ENCODE measurements around the gene OR5M10.
"Not testable (repeated sequence)": the region's sequence is repeated elsewhere in the genome, so short reads cannot be mapped to it uniquely, and the experiment has no call there.

Gene OR5M10

GRCh38 chr11:56577621-56578020 is at the start of gene OR5M10:
Gene OR5M10, minus strand, starts transcription at chr11:56577721. Its CDS starts 0 bp downstream, at chr11:56577721.
- Histone ChIP-seq H3K27ac (no peak within 1 kb of the TSS), H3K9ac (no peak within 1 kb of the TSS), H3K4me3 (no peak within 1 kb of the TSS), H4K20me1 (no peaks in the 10 kb centered on the region), H3K9me3 (replicated peaks in 1 of 11) (no peaks in the 10 kb centered on the region), H3K36me3 (no peaks in the 10 kb centered on the region), H3K4me1 (no peaks in the 10 kb centered on the region), H3K27me3 (no peaks in the 10 kb centered on the region), H3K4me2 (no peak within 1 kb of the TSS)
- no peak for TF ChIP-seq Cebpa-rat (IDR thresholded peaks at IDR 0.05)

- Histone ChIP-seq H3K4me3 (no peak overlapping the region), H3K9me3 (replicated peaks in 1 of 11) (no peaks in the 10 kb centered on the region), H3K36me3 (no peaks in the 10 kb centered on the region), H3K9ac (no peak overlapping the region), H3K27ac (no peak overlapping the region), H3K4me2 (no peak overlapping the region), H4K20me1 (no peaks in the 10 kb centered on the region), H3K27me3 (no peaks in the 10 kb centered on the region), H3K4me1 (no peaks in the 10 kb centered on the region)
- no peak for TF ChIP-seq Cebpa-rat (IDR thresholded peaks at IDR 0.05)
Observed at GRCh38 chr11:56625946-56626345, 48.4 kb upstream of the OR5M10 start.

DNA sequence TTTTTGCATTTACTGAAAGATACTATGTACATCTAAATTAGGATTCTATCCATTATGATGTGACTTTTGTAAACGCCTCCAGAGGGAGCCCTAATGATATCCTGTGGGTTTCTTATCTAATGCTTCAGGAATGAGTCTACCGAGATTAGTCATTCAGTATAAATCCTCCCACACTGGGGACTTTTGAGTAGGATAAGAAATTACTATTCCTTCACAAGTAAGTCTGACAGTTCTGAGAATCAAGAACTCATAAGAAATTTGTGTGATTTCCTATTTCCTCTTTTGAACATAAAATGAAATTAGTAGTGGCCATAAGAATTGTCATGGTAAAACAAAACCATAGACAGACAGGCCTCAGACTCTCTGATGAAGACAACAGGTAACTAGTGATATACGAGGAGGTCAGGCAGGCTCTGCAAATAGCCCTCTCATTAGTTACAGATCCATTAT is 47.2 kb upstream of the OR5M10 start:
- no peak overlapping the region for H3K4me2 ChIP-seq

DNA sequence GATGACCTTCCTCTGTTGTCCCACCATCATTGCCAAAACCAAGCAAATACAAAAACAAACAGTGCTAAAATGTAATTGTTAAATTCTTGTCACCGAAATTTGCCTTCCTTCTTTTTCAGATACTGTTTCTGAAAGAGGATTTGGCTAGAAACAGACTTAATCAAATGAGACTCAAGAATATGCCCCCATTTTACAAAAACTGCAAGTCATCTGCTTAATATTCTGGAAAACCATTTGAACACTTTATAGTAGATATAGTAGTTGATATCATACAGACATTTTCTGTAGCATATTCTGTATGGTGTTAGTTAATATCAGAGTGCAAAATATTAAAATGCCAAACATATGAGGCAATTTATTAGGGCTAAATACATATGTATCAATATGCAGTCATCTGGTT is 33.7 kb upstream of the OR5M10 start:
- 0 out of 20 replicates have a peak, but pooled peaks cover 0 to 4% (median 0%) of the 10 kb centered on the region in 10 experiments for H3K4me1 ChIP-seq

More for the DNA sequence above, 47.2 kb upstream of the OR5M10 start:
- Histone ChIP-seq H3K36me3 (no peaks in the 10 kb centered on the region), H3K27ac (no peak overlapping the region), H3K27me3 (no peaks in the 10 kb centered on the region), H3K9me3 (replicated peaks in 1 of 11) (no peaks in the 10 kb centered on the region), H4K20me1 (no peaks in the 10 kb centered on the region), H3K9ac (no peak overlapping the region), H3K4me3 (no peak overlapping the region), H3K4me1 (no peaks in the 10 kb centered on the region)
- no peak for TF ChIP-seq Cebpa-rat (IDR thresholded peaks at IDR 0.05)

DNA sequence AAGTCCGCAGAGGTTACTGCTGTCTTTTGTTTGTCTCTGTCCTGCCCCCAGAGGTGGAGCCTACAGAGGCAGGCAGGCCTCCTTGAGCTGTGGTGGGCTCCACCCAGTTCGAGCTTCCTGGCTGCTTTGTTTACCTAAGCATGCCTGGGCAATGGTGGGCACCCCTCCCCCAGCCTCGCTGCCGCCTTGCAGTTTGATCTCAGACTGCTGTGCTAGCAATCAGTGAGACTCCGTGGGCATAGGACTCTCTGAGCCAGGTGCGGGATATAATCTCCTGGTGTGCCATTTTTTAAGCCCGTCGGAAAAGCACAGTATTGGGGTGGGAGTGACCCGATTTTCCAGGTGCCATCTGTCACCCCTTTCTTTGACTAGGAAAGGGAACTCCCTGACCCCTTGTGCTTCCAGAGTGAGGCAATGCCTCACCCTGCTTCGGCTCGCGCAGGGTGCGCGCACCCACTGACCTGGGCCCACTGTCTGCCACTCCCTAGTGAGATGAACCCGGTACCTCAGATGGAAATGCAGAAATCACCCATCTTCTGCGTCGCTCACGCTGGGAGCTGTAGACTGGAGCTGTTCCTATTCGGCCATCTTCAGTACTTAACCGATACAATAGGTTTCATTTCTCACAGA is 14.7 kb upstream of the OR5M10 start:
- H3K27ac ChIP-seq; H3K4me3 ChIP-seq; H3K9ac ChIP-seq; H3K4me2 ChIP-seq; H4K20me1 ChIP-seq; H3K27me3 ChIP-seq; H3K36me3 ChIP-seq; H3K9me3 ChIP-seq (replicated peaks in 1 of 11); H3K4me1 ChIP-seq: not testable (repeated sequence)

More for the DNA sequence above, 33.7 kb upstream of the OR5M10 start:
- Histone ChIP-seq H3K27me3 (no peaks in the 10 kb centered on the region), H3K4me2 (no peak overlapping the region), H3K9ac (no peak overlapping the region), H3K27ac (no peak overlapping the region), H4K20me1 (no peaks in the 10 kb centered on the region), H3K4me3 (no peak overlapping the region), H3K36me3 (no peaks in the 10 kb centered on the region), H3K9me3 (replicated peaks in 1 of 11) (no peaks in the 10 kb centered on the region)
- no peak for TF ChIP-seq Cebpa-rat (IDR thresholded peaks at IDR 0.05)

DNA sequence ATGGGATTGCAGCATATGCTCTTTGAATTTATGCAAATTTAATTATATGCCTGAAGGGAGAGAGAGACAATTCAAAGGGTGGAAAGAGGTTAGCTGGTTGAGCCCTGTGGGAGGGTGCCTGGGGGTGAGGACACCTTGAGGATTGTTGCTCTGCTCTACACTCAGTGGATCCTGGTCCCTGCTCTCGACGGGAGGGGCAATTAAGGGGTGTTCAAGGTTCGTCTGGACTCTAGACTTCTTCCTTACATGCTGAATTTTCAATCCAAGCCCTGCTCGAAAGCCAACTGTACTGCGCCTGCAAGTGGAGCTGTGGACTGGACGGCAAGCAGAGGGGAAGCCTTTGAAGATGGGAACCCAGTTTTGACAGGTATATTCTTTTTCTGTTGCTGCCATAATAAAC is 18.9 kb downstream of the OR5M10 start:
- Histone ChIP-seq H3K4me1 (no peaks in the 10 kb centered on the region), H4K20me1 (no peaks in the 10 kb centered on the region), H3K36me3 (no peaks in the 10 kb centered on the region), H3K4me3 (no peak overlapping the region), H3K9me3 (replicated peaks in 1 of 11) (no peaks in the 10 kb centered on the region), H3K4me2 (no peak overlapping the region), H3K27ac (no peak overlapping the region), H3K27me3 (no peaks in the 10 kb centered on the region), H3K9ac (no peak overlapping the region)
- TF ChIP-seq Cebpa-rat (IDR thresholded peaks at IDR 0.05) = no peak

- H3K4me2 ChIP-seq; H4K20me1 ChIP-seq; H3K9ac ChIP-seq; H3K4me3 ChIP-seq; H3K27me3 ChIP-seq; H3K9me3 ChIP-seq (replicated peaks in 1 of 11); H3K27ac ChIP-seq; H3K36me3 ChIP-seq; H3K4me1 ChIP-seq: not testable (repeated sequence)
Observed at GRCh38 chr11:56554691-56555090, 22.8 kb downstream of the OR5M10 start.

DNA sequence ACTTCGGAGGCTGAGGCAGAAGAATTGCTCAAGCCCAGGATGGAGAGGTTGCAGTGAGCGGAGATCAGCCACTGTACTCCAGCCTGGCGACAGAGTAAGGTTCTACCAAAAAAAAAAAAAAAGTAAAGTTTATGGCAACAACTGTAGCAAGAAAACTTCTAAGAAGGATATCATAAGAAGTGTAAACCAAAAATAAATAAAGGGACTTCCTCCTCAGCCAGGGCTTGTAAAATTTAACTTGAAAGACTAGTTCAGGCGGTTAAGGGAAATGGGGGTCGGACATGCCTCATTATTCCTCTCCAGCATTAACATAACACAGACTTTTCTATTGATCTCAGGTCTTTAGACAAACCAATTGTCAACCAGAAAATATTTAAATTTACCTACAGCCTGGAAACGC is 32.0 kb downstream of the OR5M10 start:
- no peaks in the 10 kb centered on the region for H4K20me1 ChIP-seq
- TF ChIP-seq Cebpa-rat (IDR thresholded peaks at IDR 0.05) = no peak
- H3K27me3 ChIP-seq = no peaks in the 10 kb centered on the region
- no peak overlapping the region for H3K4me3 ChIP-seq
- no peak overlapping the region for H3K4me2 ChIP-seq
- H3K4me1 ChIP-seq = no peaks in the 10 kb centered on the region
- no peak overlapping the region for H3K9ac ChIP-seq
- H3K9me3 ChIP-seq (replicated peaks in 1 of 11) = no peaks in the 10 kb centered on the region
- no peak overlapping the region for H3K27ac ChIP-seq
- H3K36me3 ChIP-seq = no peaks in the 10 kb centered on the region

DNA sequence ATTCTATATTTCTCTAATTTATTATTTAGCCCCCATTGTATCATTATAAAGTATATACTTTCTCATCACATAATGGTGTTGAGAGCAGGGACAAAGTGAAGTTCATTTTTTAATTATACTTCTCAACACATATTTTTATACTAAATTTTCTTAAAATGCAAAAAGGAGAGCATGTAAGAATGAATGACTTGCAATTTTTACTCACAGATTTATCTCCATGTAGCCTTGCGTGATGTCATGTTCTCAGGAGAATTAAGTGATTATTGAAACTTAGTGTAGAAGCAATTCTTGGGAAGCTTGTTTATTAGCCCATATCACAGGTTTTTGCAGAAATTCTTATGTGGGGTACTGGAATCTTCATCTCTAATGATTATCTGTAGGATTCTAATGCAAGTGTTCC is 33.8 kb downstream of the OR5M10 start:
- Histone ChIP-seq H3K4me2 (no peak overlapping the region), H3K36me3 (no peaks in the 10 kb centered on the region), H3K9me3 (replicated peaks in 1 of 11) (no peaks in the 10 kb centered on the region), H3K4me1 (no peaks in the 10 kb centered on the region), H4K20me1 (no peaks in the 10 kb centered on the region), H3K27me3 (no peaks in the 10 kb centered on the region), H3K9ac (no peak overlapping the region), H3K27ac (no peak overlapping the region), H3K4me3 (no peak overlapping the region)
- no peak for TF ChIP-seq Cebpa-rat (IDR thresholded peaks at IDR 0.05)

DNA sequence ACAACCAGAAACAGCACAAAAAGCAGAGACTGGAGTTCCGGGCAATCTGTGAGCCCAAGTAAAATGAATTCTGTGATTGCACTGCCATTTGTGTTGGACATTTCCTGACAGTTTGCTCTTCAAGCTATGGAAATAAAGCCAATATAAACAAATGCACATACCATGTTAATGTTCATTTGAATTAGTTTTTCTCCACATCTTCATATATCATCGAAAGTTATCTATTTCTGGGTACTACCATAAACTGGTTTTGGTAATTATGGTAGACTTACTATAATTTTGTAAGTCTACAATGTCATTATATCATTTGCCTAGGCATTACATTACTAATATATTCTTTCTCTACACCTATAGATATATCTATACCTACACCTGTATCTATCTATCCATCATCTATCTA is 34.4 kb downstream of the OR5M10 start, which contains the start of gene OR5M11:
Gene OR5M11, minus strand, starts transcription at position 101 of the 400 bp plus-strand sequence. Its CDS starts 0 bp downstream, at position 101.
- no peak for TF ChIP-seq Cebpa-rat (IDR thresholded peaks at IDR 0.05)
- Histone ChIP-seq H3K27me3 (no peaks in the 10 kb centered on the region), H3K36me3 (no peaks in the 10 kb centered on the region), H4K20me1 (no peaks in the 10 kb centered on the region), H3K4me1 (no peaks in the 10 kb centered on the region), H3K9ac (no peak within 1 kb of the TSS), H3K9me3 (replicated peaks in 1 of 11) (no peaks in the 10 kb centered on the region), H3K4me2 (no peak within 1 kb of the TSS), H3K27ac (no peak within 1 kb of the TSS), H3K4me3 (no peak within 1 kb of the TSS)

Data from BLaER1 treated with 17β-estradiol and CSF1 and Interleukin-3, amounts not matched to agents 10 nM and 100 nM (cell line).